Measurements from ENCODE around the gene FOXP3.

FOXP3 gene

GRCh38 chrX:49251325-49251724, 13.2 kb downstream of the FOXP3 start:
- peaks cover 16% of the 10 kb centered on the region for H3K36me3 ChIP-seq (ENCODE audit: control insufficient read depth, insufficient read depth, low read length)
- H3K4me1 ChIP-seq (ENCODE audit: control insufficient read depth, insufficient read depth, low read length, poor library complexity, severe bottlenecking): no peaks in the 10 kb centered on the region
- no peak overlapping the region for H3K27ac ChIP-seq (ENCODE audit: insufficient read depth, low read length, poor library complexity, severe bottlenecking)
- H3K4me3 ChIP-seq (ENCODE audit: insufficient read depth, low read depth, low read length, poor library complexity, severe bottlenecking): no peak overlapping the region
- H3K9me3 ChIP-seq (ENCODE audit: control insufficient read depth, low read length): no peaks in the 10 kb centered on the region
- no peak for DNase-seq
- no peaks in the 10 kb centered on the region for H3K27me3 ChIP-seq (replicated peaks; ENCODE audit: control insufficient read depth, insufficient read depth, low read length, poor library complexity, severe bottlenecking)

- Histone ChIP-seq H3K36me3 (ENCODE audit: control insufficient read depth, insufficient read depth, low read length) (peaks cover 16% of the 10 kb centered on the region), H3K4me3 (ENCODE audit: insufficient read depth, low read depth, low read length, poor library complexity, severe bottlenecking) (no peak overlapping the region), H3K27me3 (replicated peaks; ENCODE audit: control insufficient read depth, insufficient read depth, low read length, poor library complexity, severe bottlenecking) (no peaks in the 10 kb centered on the region), H3K9me3 (ENCODE audit: control insufficient read depth, low read length) (no peaks in the 10 kb centered on the region), H3K4me1 (ENCODE audit: control insufficient read depth, insufficient read depth, low read length, poor library complexity, severe bottlenecking) (no peaks in the 10 kb centered on the region), H3K27ac (ENCODE audit: insufficient read depth, low read length, poor library complexity, severe bottlenecking) (no peak overlapping the region)
- no peak for DNase-seq
Measured at GRCh38 chrX:49250578-49250977, 13.9 kb downstream of the FOXP3 start.

GRCh38 chrX:49250066-49250465, 14.4 kb downstream of the FOXP3 start:
- peaks cover 16% of the 10 kb centered on the region for H3K36me3 ChIP-seq (ENCODE audit: control insufficient read depth, insufficient read depth, low read length)
- no peaks in the 10 kb centered on the region for H3K9me3 ChIP-seq (ENCODE audit: control insufficient read depth, low read length)
- no peak overlapping the region for H3K27ac ChIP-seq (ENCODE audit: insufficient read depth, low read length, poor library complexity, severe bottlenecking)
- no peaks in the 10 kb centered on the region for H3K4me1 ChIP-seq (ENCODE audit: control insufficient read depth, insufficient read depth, low read length, poor library complexity, severe bottlenecking)
- no peak overlapping the region for H3K4me3 ChIP-seq (ENCODE audit: insufficient read depth, low read depth, low read length, poor library complexity, severe bottlenecking)
- H3K27me3 ChIP-seq (replicated peaks; ENCODE audit: control insufficient read depth, insufficient read depth, low read length, poor library complexity, severe bottlenecking): no peaks in the 10 kb centered on the region
- DNase-seq: no peak

DNA sequence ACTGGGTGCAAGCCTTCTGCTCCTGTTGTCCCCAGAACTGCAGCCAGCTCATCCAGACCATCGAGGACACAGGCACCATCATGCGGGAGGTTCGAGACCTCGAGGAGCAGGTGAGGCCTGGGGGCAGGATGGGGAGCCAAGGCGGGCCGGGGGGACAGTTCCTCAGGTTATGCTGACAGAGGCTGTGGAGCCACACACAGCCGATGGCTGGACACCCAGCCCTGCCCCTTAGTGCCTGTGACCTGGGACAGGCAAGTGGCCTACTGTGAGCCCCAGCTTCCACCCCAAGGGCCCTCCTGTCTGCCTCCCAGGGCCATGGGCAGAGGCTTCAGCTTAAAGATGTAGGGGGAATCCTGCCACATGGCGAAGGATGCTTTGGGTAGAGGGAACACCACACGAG, 14.9 kb downstream of the FOXP3 start:
- no peaks in the 10 kb centered on the region for H3K27me3 ChIP-seq (replicated peaks; ENCODE audit: control insufficient read depth, insufficient read depth, low read length, poor library complexity, severe bottlenecking)
- H3K36me3 ChIP-seq (ENCODE audit: control insufficient read depth, insufficient read depth, low read length): peaks cover 21% of the 10 kb centered on the region
- no peak overlapping the region for H3K27ac ChIP-seq (ENCODE audit: insufficient read depth, low read length, poor library complexity, severe bottlenecking)
- H3K4me1 ChIP-seq (ENCODE audit: control insufficient read depth, insufficient read depth, low read length, poor library complexity, severe bottlenecking): no peaks in the 10 kb centered on the region
- DNase-seq: no peak
- H3K9me3 ChIP-seq (ENCODE audit: control insufficient read depth, low read length): no peaks in the 10 kb centered on the region
- H3K4me3 ChIP-seq (ENCODE audit: insufficient read depth, low read depth, low read length, poor library complexity, severe bottlenecking): no peak overlapping the region

- Histone ChIP-seq H3K4me3 (ENCODE audit: insufficient read depth, low read depth, low read length, poor library complexity, severe bottlenecking) (no peak overlapping the region), H3K4me1 (ENCODE audit: control insufficient read depth, insufficient read depth, low read length, poor library complexity, severe bottlenecking) (no peaks in the 10 kb centered on the region), H3K9me3 (ENCODE audit: control insufficient read depth, low read length) (no peaks in the 10 kb centered on the region), H3K36me3 (ENCODE audit: control insufficient read depth, insufficient read depth, low read length) (peaks cover 21% of the 10 kb centered on the region), H3K27me3 (replicated peaks; ENCODE audit: control insufficient read depth, insufficient read depth, low read length, poor library complexity, severe bottlenecking) (no peaks in the 10 kb centered on the region), H3K27ac (ENCODE audit: insufficient read depth, low read length, poor library complexity, severe bottlenecking) (no peak overlapping the region)
- no peak for DNase-seq
Measured at GRCh38 chrX:49249071-49249470, 15.4 kb downstream of the FOXP3 start.

DNA sequence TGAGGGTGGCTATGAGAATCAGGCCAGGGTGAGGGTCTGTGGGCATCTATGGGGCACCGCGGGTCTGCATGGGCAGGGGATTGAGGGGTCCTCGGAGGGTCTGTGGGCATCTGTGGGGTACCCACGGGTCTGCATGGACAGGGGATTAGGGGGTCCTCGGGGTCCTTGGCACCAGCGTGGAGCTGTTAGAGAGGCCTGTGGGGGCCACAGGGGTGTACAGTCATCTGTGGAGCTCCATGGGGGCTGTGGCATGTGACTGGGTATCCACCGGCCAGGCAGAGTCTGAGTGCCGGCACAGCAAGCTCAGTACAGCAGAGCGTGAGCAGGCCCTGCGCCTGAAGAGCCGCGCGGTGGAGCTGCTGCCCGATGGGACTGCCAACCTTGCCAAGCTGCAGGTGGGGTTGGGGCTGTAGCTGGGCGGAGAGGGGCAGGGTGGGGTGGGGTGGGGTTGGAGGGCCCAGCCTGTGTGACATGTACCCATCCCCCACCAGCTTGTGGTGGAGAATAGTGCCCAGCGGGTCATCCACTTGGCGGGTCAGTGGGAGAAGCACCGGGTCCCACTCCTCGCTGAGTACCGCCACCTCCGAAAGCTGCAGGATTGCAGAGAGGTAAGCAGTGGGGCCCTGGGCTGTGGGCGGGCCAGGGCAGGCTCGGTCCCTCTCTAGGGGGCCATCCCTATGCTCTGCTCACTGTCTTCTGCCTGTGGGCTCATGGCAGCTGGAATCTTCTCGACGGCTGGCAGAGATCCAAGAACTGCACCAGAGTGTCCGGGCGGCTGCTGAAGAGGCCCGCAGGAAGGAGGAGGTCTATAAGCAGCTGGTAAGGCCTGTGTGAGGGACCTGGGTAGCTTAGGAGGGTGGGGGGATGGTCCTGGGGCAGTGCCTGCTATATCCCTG, 16.3 kb downstream of the FOXP3 start:
- Histone ChIP-seq H3K27ac (ENCODE audit: insufficient read depth, low read length, poor library complexity, severe bottlenecking) (no peak overlapping the region), H3K36me3 (ENCODE audit: control insufficient read depth, insufficient read depth, low read length) (peaks cover 24% of the 10 kb centered on the region)
- DNase-seq: no peak

GRCh38 chrX:49247346-49247745, 17.2 kb downstream of the FOXP3 start:
- Histone ChIP-seq H3K4me3 (ENCODE audit: insufficient read depth, low read depth, low read length, poor library complexity, severe bottlenecking) (no peak overlapping the region), H3K27me3 (replicated peaks; ENCODE audit: control insufficient read depth, insufficient read depth, low read length, poor library complexity, severe bottlenecking) (no peaks in the 10 kb centered on the region), H3K36me3 (ENCODE audit: control insufficient read depth, insufficient read depth, low read length) (peaks cover 26% of the 10 kb centered on the region), H3K4me1 (ENCODE audit: control insufficient read depth, insufficient read depth, low read length, poor library complexity, severe bottlenecking) (no peaks in the 10 kb centered on the region), H3K27ac (ENCODE audit: insufficient read depth, low read length, poor library complexity, severe bottlenecking) (no peak overlapping the region), H3K9me3 (ENCODE audit: control insufficient read depth, low read length) (no peaks in the 10 kb centered on the region)
- DNase-seq: no peak

More for the DNA sequence above, 16.3 kb downstream of the FOXP3 start:
- Histone ChIP-seq H3K9me3 (ENCODE audit: control insufficient read depth, low read length) (no peaks in the 10 kb centered on the region), H3K27me3 (replicated peaks; ENCODE audit: control insufficient read depth, insufficient read depth, low read length, poor library complexity, severe bottlenecking) (no peaks in the 10 kb centered on the region), H3K4me1 (ENCODE audit: control insufficient read depth, insufficient read depth, low read length, poor library complexity, severe bottlenecking) (no peaks in the 10 kb centered on the region), H3K4me3 (ENCODE audit: insufficient read depth, low read depth, low read length, poor library complexity, severe bottlenecking) (no peak overlapping the region)

DNA sequence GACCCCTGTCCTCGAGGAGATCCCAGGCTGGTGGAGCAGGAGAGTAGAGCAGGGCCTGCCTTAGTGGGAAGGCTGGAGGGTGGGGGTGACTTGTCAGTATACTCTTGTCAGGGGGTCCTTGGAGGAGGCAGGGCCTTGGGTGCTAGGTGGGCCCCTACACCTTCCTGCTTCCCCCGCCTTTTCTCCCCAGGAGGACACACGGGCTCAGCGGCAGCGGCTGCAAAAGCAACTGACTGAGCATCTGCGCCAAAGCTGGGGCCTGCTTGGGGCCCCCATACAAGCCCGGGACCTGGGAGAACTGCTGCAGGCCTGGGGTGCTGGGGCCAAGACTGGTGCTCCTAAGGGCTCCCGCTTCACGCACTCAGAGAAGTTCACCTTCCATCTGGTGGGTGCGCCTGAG, 18.0 kb downstream of the FOXP3 start:
- DNase-seq: no peak
- H3K4me1 ChIP-seq (ENCODE audit: control insufficient read depth, insufficient read depth, low read length, poor library complexity, severe bottlenecking): no peaks in the 10 kb centered on the region
- no peaks in the 10 kb centered on the region for H3K9me3 ChIP-seq (ENCODE audit: control insufficient read depth, low read length)
- no peaks in the 10 kb centered on the region for H3K27me3 ChIP-seq (replicated peaks; ENCODE audit: control insufficient read depth, insufficient read depth, low read length, poor library complexity, severe bottlenecking)
- no peak overlapping the region for H3K4me3 ChIP-seq (ENCODE audit: insufficient read depth, low read depth, low read length, poor library complexity, severe bottlenecking)
- H3K36me3 ChIP-seq (ENCODE audit: control insufficient read depth, insufficient read depth, low read length): peaks cover 26% of the 10 kb centered on the region
- H3K27ac ChIP-seq (ENCODE audit: insufficient read depth, low read length, poor library complexity, severe bottlenecking): no peak overlapping the region

DNA sequence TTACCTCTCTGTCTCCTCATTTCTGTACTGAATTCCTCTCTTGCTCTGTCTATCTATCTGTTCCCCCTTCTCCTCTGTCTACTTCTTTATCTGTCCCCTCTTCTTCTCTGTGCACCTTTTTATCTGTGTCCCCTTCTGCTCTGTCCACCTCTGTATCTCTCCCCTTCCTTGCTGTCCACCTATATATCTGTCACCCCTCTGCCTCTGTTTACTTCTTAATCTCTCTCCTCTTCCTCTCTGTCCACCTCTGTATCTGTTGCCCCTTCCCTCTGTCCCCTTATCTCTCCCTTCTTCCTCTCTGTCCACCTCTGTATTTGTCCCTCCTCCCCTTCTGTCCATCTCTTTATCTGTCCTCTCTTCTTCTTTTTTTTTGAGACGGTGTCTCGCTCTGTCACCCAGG, 20.3 kb downstream of the FOXP3 start:
- Histone ChIP-seq H3K9me3 (ENCODE audit: control insufficient read depth, low read length) (no peaks in the 10 kb centered on the region), H3K36me3 (ENCODE audit: control insufficient read depth, insufficient read depth, low read length) (peaks cover 22% of the 10 kb centered on the region), H3K4me1 (ENCODE audit: control insufficient read depth, insufficient read depth, low read length, poor library complexity, severe bottlenecking) (no peaks in the 10 kb centered on the region), H3K4me3 (ENCODE audit: insufficient read depth, low read depth, low read length, poor library complexity, severe bottlenecking) (no peak overlapping the region), H3K27me3 (replicated peaks; ENCODE audit: control insufficient read depth, insufficient read depth, low read length, poor library complexity, severe bottlenecking) (no peaks in the 10 kb centered on the region), H3K27ac (ENCODE audit: insufficient read depth, low read length, poor library complexity, severe bottlenecking) (no peak overlapping the region)
- no peak for DNase-seq

- Histone ChIP-seq H3K36me3 (ENCODE audit: control insufficient read depth, insufficient read depth, low read length) (peaks cover 18% of the 10 kb centered on the region), H3K4me1 (ENCODE audit: control insufficient read depth, insufficient read depth, low read length, poor library complexity, severe bottlenecking) (no peaks in the 10 kb centered on the region), H3K27me3 (replicated peaks; ENCODE audit: control insufficient read depth, insufficient read depth, low read length, poor library complexity, severe bottlenecking) (no peaks in the 10 kb centered on the region), H3K4me3 (ENCODE audit: insufficient read depth, low read depth, low read length, poor library complexity, severe bottlenecking) (no peak overlapping the region), H3K27ac (ENCODE audit: insufficient read depth, low read length, poor library complexity, severe bottlenecking) (no peak overlapping the region), H3K9me3 (ENCODE audit: control insufficient read depth, low read length) (no peaks in the 10 kb centered on the region)
- no peak for DNase-seq
Measured at GRCh38 chrX:49243166-49243565, 21.3 kb downstream of the FOXP3 start.
